GM21526 (cell line): ENCODE data around the gene STK32A.

Experiments
- ATAC-seq: cut with Tn5 transposase; IDR thresholded peaks from one replicate; pipeline ENCODE4 v1.9.1; 2021; ENCODE audit warnings: moderate library complexity; ENCODE audit not compliant: unreplicated experiment, low FRiP score

The STK32A gene

DNA sequence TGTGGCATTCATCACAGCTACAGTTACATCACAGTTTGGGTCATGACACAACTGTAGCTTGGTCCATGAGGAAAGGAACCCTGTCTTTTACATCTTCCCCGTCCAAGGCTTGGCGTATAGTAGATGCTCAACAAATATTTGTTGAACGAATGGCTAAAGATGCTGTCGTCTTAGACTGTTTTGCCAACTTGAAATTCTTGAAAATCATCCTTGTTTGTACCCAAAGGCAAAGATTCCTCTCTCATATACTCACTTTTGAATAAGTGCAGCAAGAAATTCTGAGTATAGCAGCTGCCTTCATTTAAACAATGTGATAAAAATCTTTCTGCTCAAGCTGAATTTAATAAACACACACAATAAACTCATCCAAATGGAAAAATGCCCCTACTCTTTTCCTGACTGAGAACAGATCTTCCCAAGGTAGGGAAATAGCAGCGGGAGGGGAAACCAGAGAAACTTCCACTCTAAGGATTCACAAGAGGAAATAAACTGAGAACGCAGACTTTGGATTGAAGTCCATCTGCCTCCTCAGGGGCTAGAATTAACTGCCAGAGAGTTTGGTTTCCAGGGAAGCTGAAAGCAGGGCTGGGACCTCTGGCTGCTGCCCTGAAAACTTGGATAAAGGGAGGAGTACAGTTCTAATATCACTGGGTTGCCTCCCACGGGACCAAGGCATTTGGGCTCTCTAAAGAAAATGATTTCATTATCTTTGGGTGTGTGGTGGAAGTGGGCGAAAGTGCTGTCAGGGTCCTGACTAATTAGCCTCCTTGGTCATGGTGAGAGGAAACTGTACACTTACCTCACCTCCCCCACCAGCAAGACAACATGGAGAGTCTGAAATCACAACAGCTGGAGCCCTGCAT is 175.9 kb downstream of the STK32A start:
- ATAC-seq, result no peak

DNA sequence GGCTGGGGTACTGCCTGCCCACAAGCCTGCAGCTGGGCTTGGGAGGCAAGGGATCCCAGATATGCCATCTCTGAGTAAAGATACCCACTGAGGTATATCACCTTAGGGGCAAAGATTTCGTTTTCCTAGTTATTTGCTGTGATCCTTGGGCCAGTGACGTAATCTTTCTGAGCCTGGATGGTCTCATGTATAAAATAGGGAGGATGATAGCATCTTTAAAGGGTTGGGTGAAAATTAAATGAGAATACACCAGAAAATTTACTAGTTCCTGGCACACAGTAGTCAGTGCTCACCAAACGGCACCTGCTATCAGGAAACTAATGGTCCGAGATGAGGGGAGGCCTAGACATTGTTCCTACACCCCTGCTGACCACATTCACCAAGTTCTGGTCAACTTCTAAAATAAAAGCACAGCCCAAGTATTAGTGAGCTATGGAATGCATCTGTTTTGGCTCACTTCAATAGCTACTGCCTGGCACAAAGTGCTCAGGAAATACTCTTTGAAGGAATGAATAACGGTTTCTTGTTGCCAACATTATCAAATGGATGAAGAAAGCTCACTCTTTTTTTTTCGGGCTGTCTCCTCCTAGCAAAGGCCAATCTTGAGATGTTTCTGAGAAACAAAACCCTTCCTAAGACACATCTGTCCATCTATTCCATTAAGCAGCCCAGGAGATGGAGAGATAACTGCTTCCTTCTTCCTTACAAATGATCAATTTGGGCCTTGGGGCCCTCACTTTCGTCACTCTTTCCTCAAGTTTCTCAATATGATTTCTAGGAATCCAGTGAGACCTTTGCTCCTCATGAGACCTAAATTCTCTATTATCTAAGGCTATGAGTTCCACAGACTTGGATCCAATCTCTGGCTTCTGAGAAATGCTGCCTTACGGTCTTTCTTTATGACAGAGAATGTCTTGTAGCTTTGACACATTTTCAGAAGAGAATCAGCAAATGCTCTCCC is 176.8 kb downstream of the STK32A start:
- no peak for ATAC-seq

DNA sequence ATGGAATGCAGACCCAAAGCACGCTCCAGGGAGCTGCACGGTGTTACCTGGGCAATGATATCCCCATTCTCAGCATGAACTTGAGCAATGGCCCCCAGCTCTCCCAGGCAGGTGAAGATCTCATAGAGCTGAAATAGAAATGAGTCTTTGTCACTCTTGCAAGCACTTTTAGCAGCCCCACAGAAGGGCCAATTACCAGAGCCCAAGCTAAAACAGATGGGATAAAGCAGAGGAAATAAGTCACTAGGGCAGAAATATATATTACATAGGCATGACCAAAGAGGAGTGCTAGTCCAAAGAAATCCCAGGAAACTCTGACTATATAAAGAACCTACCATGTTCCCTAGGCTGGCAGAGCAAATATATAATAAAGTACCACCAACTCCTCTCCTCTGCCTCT is 177.7 kb downstream of the STK32A start:
- ATAC-seq, result no peak

DNA sequence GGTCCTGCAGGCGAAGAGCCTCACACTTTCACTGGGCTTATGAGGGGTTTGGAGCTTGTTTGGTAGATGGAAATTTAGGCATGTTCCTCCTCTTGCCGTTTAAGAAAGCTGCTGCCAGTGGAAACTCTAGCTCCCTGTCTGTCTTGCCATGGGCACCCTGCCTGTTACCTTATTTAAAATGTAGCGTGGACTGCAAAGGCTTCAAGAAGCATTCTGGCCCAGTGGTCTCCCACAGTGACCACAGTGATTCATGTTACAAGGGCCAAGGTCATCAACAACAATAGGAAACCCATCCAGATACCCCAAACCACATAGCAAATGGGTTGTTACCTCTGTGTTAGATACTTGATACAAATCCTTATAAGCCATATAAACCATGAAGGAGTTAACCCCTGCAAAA is 178.4 kb downstream of the STK32A start:
- no peak for ATAC-seq

DNA sequence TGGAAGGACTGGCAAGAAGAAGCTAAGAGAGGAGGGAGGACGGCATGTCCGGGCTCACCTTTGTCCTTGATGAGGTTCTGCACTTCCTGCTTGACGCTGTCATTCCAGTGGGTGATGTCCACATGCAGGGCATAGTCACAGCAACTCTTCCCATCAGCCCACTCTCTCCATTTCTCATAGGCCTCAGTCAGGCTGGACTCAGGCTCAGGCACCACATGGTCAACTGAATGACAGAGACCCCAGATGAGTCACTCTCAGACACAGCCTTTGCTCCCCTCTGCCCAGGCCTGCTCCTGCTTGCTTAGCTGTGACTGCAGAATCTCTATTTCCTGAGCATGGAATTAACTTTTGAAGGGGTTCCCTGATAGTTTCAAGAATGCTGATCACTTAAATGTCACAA is 180.8 kb downstream of the STK32A start:
- no peak for ATAC-seq

DNA sequence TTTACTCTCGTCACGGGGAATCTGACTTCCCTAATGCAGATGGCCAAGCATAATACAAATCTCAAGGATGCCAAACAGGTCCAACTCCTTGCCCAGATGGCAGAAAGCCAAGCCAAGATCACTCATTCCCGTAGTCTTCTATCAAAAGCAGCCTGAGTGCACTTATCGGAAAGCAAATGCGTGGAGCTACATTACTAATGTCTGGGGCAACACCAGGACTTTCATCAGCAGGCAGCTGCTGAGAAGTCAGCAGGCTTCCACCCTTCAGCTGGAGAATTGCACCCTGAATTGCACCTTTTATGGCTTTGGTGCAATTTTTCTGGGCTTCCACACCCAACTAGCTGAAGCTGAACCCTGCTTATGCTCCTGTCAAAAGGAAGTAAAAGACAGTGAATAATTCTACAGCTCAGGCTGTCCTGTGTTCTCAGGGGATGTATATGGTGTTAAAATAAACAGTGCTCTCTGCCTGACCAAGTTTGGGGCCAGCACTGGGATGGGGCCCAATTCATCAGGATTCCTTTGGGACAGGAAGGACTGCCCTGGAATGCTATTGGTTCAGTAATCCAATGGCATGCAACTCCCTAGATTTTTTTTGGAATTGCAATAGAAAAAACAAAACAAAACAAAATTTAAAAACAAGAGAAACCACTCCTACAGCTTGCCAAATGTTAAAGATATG is 182.4 kb downstream of the STK32A start:
- ATAC-seq, result no peak

DNA sequence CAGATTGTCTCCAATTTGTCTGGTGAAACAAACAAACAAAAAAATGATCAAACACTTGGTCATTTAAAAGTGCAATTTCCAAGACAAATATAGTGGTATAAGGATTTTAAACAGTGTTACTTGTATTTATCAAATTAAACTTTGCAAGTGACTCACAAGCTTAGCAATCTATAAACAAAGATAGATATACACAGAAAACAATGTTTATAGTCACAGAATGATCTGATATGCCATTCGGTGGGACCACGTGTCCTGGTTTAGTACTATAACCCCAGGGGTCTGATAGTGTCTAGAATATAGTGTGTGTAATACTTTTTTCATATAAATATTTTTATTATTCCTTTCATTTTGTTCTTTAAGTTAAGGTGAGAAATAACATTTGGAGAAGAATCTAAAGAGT is 183.8 kb downstream of the STK32A start:
- no peak for ATAC-seq

DNA sequence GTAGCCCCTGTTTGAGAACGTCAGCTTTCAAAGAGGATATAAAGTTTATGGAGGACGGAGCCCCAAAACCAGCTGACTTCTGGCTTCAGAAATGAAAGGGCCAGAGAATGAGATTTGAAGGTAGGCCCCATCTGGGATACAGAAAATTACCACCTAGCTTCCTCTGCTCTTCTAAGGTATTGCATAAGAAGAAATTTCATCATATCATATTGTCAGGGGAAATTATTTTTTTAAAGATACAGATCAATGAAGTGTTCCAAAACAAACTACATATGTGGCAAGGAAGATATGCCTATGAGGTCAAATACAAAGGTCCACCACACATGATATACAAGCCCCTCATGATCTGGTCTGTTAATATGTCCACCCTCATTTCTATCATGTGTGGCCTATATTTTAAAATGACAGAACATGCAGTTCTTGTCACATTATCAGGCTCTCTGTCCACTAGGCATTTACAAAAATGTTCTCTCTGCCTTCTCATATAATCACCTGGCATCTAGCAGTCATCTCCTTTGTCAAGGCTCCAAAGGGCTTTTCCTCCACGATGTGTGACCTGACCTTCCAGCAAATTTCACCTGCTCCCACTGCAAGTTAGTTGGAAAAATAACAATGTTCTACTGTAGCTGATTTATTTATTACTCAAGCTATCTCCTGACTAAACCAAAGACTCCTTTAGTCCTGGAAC is 192.0 kb downstream of the STK32A start:
- ATAC-seq, result no peak

DNA sequence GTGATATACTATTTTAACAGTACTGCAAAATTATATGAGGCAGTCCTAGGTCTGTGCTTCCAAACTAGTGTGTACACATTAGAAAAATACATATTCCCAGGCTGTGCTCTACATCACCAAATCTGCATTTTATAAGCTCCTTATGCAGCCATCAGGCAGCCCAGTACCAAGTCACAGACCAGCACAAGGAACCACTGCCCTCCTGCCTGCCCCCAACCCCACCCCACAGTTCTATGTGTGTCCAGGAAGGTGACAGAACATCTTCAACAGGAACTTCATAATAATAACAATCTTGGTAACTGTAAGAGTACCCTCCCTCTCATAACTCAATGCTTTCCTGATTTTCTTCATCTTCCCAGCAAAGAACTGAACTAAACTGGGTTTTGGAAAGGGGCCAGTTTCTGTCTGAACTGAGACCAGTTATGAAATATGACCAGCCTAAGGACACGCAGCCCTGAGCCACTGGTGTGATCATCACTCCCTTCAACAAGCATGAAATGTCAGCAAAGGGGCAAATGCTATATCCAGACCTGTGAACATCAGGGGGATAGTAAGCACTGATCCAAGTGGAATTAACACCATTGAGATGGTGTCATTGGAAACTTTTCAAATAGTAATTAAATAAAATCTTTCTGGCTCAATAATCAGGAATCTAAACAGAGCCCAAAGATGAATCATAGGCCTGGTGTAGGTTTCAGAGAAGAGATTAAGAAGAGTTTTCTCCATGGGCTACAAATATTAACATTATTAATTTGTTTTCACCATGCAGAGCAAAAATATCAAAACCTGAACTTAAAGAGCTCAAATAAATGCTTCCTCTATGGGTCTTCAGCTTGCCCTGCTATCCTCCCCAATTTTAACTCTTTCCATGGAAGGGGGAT is 192.9 kb downstream of the STK32A start:
- ATAC-seq, result no peak

DNA sequence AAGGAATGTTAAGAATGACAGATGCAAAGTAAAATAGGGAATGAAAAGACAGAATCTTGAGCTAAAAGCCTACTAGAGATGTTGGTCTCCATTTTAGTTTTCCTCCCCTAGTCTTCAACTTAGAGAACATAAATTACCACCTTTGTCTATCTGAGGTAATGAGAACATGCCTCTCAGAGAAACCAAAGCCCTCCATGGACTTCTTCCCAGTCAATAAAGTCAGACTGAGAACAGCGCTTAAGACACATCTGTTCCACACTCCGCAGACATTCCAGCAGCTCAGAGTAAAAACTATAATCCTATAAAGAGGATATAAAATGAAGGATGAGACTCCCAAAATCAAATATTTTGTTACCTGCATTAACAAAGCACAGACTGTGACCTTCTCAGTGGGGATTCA is 195.8 kb downstream of the STK32A start:
- no peak for ATAC-seq

DNA sequence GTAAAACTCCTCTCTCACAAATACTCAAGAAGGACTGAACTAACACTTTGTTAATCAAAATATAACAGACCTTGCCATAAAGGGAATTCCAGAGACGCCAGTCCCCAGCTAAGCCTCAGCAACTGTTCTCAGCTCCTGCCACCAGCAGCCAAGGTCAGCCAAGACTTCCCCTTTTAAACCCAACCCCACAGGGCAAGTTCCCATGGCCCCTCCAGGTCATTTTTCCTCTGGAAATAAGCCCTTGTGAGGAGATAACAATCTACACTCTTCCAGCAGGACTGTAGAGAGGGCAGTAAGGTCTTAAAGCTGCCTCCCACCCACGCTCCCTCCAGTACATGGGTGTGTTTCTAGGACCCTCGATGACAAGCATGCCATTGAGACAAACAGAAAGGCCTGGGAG is 196.8 kb downstream of the STK32A start:
- no peak for ATAC-seq

DNA sequence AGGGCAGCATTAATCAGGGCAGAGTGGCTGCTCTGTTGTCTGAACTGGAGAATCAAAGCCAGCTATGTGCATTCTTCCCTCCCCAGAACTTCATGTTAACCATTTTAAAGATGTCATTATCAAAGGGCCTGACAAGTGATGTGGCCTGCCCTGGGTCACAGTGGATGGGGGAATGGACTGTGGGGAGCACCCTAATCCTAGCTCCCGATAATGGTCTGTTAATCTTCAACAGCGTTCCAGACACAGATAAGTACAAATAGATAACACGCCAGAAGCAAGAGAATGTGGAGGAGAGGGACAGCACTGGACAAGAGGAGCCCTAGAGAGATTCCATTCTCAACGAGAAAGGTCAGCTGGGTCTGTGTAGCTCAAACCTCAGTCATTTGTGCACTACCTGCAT is 197.5 kb downstream of the STK32A start:
- no peak for ATAC-seq

DNA sequence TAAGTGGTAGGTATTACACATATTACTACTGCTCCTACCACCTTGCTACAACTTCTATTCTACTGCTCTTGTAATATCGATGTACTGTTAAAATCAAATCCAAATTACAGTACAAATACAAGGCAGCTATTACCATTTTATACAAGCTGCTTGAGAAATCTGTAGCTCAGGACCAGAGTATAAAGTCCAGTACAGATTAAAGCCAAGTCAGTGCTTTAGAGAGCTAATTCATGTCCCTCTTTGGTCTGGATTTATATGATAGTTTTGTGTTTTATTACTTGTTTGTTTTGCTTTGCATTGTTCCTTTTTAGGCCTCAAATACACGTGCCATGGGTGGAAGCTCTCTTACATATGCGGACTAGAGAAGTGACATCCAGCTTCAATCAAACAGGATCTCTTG is 199.2 kb downstream of the STK32A start:
- no peak for ATAC-seq

DNA sequence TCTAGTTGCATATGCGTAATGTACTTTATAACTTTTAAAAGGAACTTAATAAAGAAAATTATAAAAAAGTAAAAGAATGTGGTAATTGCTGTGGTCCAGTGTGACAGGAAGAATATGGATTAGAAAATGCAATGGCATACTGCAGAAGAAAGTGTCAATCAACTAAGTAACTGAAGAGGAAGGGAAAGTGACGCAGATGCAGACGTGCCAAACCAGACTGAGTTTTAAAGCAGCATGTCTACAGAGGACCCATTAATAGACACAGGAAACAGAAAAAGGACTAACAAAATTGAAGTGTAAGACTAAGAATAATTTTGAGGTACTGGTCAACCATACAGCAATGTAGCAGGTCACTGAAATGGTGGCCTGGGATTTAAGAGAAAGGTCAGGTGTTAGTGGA is 201.8 kb downstream of the STK32A start:
- ATAC-seq, result peak; percentile 84

DNA sequence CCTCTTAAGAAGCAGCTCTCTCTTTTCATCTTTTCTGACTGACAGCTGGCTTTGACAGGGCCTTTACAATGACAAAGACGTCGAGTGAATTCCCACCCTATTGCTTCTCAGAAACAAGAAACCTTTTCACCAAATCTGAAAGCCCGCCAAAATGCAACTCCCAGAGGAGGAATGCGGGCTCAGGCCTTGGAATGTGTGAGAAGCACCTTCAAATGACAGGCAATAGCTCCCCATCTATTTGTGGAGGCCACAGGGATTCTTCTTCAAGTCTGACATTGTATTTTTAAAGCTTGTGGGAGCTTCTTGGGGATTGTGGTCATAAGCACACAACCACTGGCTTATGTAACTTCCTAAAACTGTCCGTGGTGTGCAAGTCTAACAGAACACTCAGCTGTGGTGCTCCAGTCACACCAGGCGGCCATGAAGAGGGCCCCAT is 202.4 kb downstream of the STK32A start:
- ATAC-seq, result no peak
